ENCODE results near the gene SLC1A4.

DNA sequence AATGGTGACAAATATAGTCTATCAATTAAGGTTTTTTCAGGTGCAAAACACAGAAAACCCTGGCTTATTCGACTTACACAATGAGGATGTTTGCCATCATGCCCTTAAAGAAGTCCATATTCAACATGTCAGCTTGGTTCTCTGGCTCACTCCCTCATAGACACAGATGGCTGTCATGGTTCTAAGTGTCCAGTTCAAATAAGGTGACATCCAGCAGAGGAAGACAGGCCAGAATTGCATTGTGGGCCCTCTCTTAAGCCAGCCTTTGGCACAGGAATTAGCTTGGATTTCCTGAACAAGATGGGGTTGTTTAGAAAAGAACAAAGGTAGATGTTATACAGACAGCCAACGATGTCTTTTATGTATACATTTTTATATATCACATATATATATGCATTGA, 18.7 kb upstream of the SLC1A4 start:
- TF ChIP-seq, protein P1, sequence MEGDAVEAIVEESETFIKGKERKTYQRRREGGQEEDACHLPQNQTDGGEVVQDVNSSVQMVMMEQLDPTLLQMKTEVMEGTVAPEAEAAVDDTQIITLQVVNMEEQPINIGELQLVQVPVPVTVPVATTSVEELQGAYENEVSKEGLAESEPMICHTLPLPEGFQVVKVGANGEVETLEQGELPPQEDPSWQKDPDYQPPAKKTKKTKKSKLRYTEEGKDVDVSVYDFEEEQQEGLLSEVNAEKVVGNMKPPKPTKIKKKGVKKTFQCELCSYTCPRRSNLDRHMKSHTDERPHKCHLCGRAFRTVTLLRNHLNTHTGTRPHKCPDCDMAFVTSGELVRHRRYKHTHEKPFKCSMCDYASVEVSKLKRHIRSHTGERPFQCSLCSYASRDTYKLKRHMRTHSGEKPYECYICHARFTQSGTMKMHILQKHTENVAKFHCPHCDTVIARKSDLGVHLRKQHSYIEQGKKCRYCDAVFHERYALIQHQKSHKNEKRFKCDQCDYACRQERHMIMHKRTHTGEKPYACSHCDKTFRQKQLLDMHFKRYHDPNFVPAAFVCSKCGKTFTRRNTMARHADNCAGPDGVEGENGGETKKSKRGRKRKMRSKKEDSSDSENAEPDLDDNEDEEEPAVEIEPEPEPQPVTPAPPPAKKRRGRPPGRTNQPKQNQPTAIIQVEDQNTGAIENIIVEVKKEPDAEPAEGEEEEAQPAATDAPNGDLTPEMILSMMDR (IDR thresholded peaks at IDR 0.05; ENCODE audit: insufficient read depth, low read depth, low read length) = no peak
- no peak for TF ChIP-seq EZH2 (IDR thresholded peaks at IDR 0.05; ENCODE audit: insufficient read depth, low read length)
